DMS53 treated with DMSO at 0.1 percent for 48 hours (cell line): ENCODE measurements around the gene PTCRA.
"Not testable (repeated sequence)": the region's sequence is repeated elsewhere in the genome, so short reads cannot be mapped to it uniquely, and the experiment has no call there.

Experiments
- DNase-seq: peaks from one replicate; lab custom pipeline; 2025; ENCODE audit not compliant: unreplicated experiment; lab: John Stamatoyannopoulos, UW

Gene PTCRA

GRCh38 chr6:42939810-42940167 lies 23.9 kb downstream of the PTCRA start:
- DNase-seq: no peak

- no peak for DNase-seq
Measured at GRCh38 chr6:42940493-42941045, 24.7 kb downstream of the PTCRA start.

- not testable (repeated sequence) for DNase-seq
Measured at GRCh38 chr6:42941356-42941755, 25.5 kb downstream of the PTCRA start.

GRCh38 chr6:42942444-42942843 lies 26.6 kb downstream of the PTCRA start:
- no peak for DNase-seq

- DNase-seq: no peak
Measured at GRCh38 chr6:42947950-42948349, 32.1 kb downstream of the PTCRA start.

GRCh38 chr6:42952389-42952788 lies 36.5 kb downstream of the PTCRA start:
- DNase-seq: no peak

- not testable (repeated sequence) for DNase-seq
Measured at GRCh38 chr6:42954405-42954804, 38.6 kb downstream of the PTCRA start.

- no peak for DNase-seq
Measured at GRCh38 chr6:42958125-42958524, 42.3 kb downstream of the PTCRA start.

- no peak for DNase-seq
Measured at GRCh38 chr6:42959917-42960242, 44.0 kb downstream of the PTCRA start.

GRCh38 chr6:42960243-42961019 lies 44.6 kb downstream of the PTCRA start, which contains the start of gene GNMT:
Gene GNMT, plus strand, starts transcription at chr6:42960754. Its CDS starts 14 bp downstream, at chr6:42960768.
- DNase-seq: peak; percentile 66

- peak; percentile 14 for DNase-seq
Measured at GRCh38 chr6:42961020-42961470, 45.2 kb downstream of the PTCRA start.

GRCh38 chr6:42962096-42962495 lies 46.2 kb downstream of the PTCRA start:
- no peak for DNase-seq

- DNase-seq: no peak
Measured at GRCh38 chr6:42962502-42963178, 46.8 kb downstream of the PTCRA start.

GRCh38 chr6:42963179-42963854 lies 47.5 kb downstream of the PTCRA start:
- DNase-seq: no peak

GRCh38 chr6:42963855-42964605 lies 48.2 kb downstream of the PTCRA start:
- DNase-seq: peak; percentile 47

- DNase-seq: no peak
Measured at GRCh38 chr6:42966571-42966970, 50.7 kb downstream of the PTCRA start.

GRCh38 chr6:42967228-42967627 lies 51.4 kb downstream of the PTCRA start:
- DNase-seq: no peak

- no peak for DNase-seq
Measured at GRCh38 chr6:42968126-42968701, 52.4 kb downstream of the PTCRA start.

GRCh38 chr6:42968783-42969182 lies 52.9 kb downstream of the PTCRA start:
- no peak for DNase-seq

GRCh38 chr6:42969431-42969830 lies 53.6 kb downstream of the PTCRA start:
- no peak for DNase-seq

GRCh38 chr6:42969934-42970333 lies 54.1 kb downstream of the PTCRA start:
- DNase-seq: no peak
